GM12875 (cell line): Measurements from ENCODE around the gene ENOX1.

Experiments
- H3K4me3 ChIP-seq: one replicate; pipeline ENCODE4 v1.5.1; 2011; ENCODE audit warnings: low read depth, low read length, control low read depth
- TF ChIP-seq, protein P1 (sequence below): IDR thresholded peaks from 2 replicates; pipeline ENCODE4 v1.5.1; 2011; ENCODE audit warnings: low read depth, mild to moderate bottlenecking, control low read depth, inconsistent platforms, low read length, moderate library complexity, borderline replicate concordance; ENCODE audit not compliant: insufficient read depth

ENOX1 gene

GRCh38 chr13:43446126-43446525 is 340.6 kb downstream of the ENOX1 start:
- no peak overlapping the region for H3K4me3 ChIP-seq
- TF ChIP-seq, protein P1, sequence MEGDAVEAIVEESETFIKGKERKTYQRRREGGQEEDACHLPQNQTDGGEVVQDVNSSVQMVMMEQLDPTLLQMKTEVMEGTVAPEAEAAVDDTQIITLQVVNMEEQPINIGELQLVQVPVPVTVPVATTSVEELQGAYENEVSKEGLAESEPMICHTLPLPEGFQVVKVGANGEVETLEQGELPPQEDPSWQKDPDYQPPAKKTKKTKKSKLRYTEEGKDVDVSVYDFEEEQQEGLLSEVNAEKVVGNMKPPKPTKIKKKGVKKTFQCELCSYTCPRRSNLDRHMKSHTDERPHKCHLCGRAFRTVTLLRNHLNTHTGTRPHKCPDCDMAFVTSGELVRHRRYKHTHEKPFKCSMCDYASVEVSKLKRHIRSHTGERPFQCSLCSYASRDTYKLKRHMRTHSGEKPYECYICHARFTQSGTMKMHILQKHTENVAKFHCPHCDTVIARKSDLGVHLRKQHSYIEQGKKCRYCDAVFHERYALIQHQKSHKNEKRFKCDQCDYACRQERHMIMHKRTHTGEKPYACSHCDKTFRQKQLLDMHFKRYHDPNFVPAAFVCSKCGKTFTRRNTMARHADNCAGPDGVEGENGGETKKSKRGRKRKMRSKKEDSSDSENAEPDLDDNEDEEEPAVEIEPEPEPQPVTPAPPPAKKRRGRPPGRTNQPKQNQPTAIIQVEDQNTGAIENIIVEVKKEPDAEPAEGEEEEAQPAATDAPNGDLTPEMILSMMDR = no peak

GRCh38 chr13:43445668-43446067 is 341.1 kb downstream of the ENOX1 start:
- H3K4me3 ChIP-seq = no peak overlapping the region
- TF ChIP-seq, protein P1 = no peak

GRCh38 chr13:43444081-43444480 is 342.7 kb downstream of the ENOX1 start:
- TF ChIP-seq, protein P1 = no peak
- H3K4me3 ChIP-seq = no peak overlapping the region

GRCh38 chr13:43441899-43442499 is 344.8 kb downstream of the ENOX1 start:
- no peak overlapping the region for H3K4me3 ChIP-seq
- TF ChIP-seq, protein P1 = no peak

GRCh38 chr13:43441464-43441863 is 345.3 kb downstream of the ENOX1 start:
- no peak overlapping the region for H3K4me3 ChIP-seq
- TF ChIP-seq, protein P1 = no peak

GRCh38 chr13:43434191-43434590 is 352.6 kb downstream of the ENOX1 start:
- H3K4me3 ChIP-seq = no peak overlapping the region
- TF ChIP-seq, protein P1 = no peak

DNA sequence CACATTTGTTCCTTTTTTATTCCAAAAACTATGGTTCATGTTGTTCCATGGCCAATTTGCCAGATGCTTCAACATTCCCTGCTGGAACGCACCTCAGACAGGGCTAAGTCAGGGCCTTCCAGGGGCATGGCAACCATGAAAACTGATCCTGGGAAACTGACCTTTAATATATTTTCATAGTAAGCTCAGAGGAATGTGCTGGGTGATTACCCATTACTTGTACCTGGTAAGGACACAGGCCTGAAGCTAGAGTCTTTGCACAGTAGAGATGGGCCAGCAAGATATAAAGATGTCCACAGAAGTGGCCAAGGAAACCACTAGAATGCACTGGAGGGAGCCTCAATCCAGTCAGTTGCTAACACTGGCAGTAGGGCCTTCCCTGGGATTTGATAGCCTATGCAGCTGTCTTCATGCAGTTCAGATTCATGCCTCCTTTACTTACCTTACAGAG is 353.1 kb downstream of the ENOX1 start:
- TF ChIP-seq, protein P1 = no peak
- H3K4me3 ChIP-seq = no peak overlapping the region
